HCT116 (cell line): ENCODE measurements around the gene PDE4D. TPM values are rescaled to one million over a fixed set of nuclear protein-coding genes. Genes with fewer than 3 reads are reported as not detected.

Experiments
- ATAC-seq: fragments of 200-7000 bp; cut with Tn5 transposase; 2 replicates; pipeline ENCODE4 v1.9.1; 2020; ENCODE audit warnings: mild to moderate bottlenecking, moderate library complexity
- BruUV-seq: library from RNA; stranded (reverse); fragments of 400-500 nt; replicated peaks from 2 replicates; lab custom pipeline; 2021; lab: Mats Ljungman, UMichigan
- CTCF ChIA-PET: fragments of 300-600 bp; sonication (Branson Sonifier 250); formaldehyde crosslinking; loops from one replicate; lab custom pipeline; 2021; ENCODE audit warnings: antibody characterized with exemption; lab: Charles Lee
- POLR2A ChIA-PET: fragments of 300-600, 350-600 bp; sonication (Branson Sonifier 250); formaldehyde crosslinking; loops from one replicate; lab custom pipeline; 2021; ENCODE audit warnings: antibody characterized with exemption; lab: Charles Lee
- RAD21 ChIA-PET, 2 experiments: fragments of 300-600 bp; sonication (Branson Sonifier 250); formaldehyde crosslinking; loops; one replicate each; lab custom pipeline; 2023; ENCODE audit warnings: low total read pairs in 2 of 2; ENCODE audit not compliant: uncharacterized antibody in 2 of 2, unreplicated experiment in 2 of 2, low non-redundant PET in 1 of 2; lab: Charles Lee
- DNase-seq: peaks from one replicate; pipeline ENCODE4 v3.0.0-alpha.2; 2010; ENCODE audit warnings: low read depth, low spot score
- H2AFZ ChIP-seq: fragments of 200-600 bp; shearing (Covaris generic), sonication (generic); 2 replicates; pipeline ENCODE4 v1.6.1; 2017; ENCODE audit warnings: low read depth, mixed run types, mixed read lengths, antibody characterized with exemption, low read length; ENCODE audit not compliant: poor library complexity, severe bottlenecking
- H3K27ac ChIP-seq: 2 replicates; pipeline ENCODE4 v1.5.1; 2012; ENCODE audit warnings: low read depth, low read length
- H3K27me3 ChIP-seq: fragments of 200-600 bp; sonication (generic); 2 replicates; pipeline ENCODE4 v1.6.1; 2016; ENCODE audit warnings: mixed run types, low read length, mixed read lengths; ENCODE audit not compliant: insufficient read depth
- H3K36me3 ChIP-seq, 2 experiments: fragments of 200-500 bp in 1 of 2; fragments of 200-600 bp in 1 of 2; sonication (Bioruptor generic) in 1 of 2; sonication (generic) in 1 of 2; 2 replicates each; pipeline versions ENCODE4 v1.5.1 to v1.6.1; 2014 to 2016; ENCODE audit warnings: low read length in 2 of 2, inconsistent platforms in 1 of 2, mixed read lengths in 1 of 2, mixed run types in 1 of 2; ENCODE audit not compliant: insufficient read depth in 2 of 2, control insufficient read depth in 1 of 2
- H3K4me1 ChIP-seq, 2 experiments: fragments of 200-600 bp in 1 of 2; sonication (generic) in 1 of 2; 2 replicates each; pipeline versions ENCODE4 v1.5.1 to v1.6.1; 2012 to 2017; ENCODE audit warnings: low read length in 2 of 2, inconsistent platforms in 1 of 2, mild to moderate bottlenecking in 1 of 2, mixed read lengths in 1 of 2, mixed run types in 1 of 2, moderate library complexity in 1 of 2; ENCODE audit not compliant: insufficient read depth in 2 of 2, control insufficient read depth in 1 of 2
- H3K4me2 ChIP-seq: fragments of 200-600 bp; sonication (generic); 2 replicates; pipeline ENCODE4 v1.6.1; 2017; ENCODE audit warnings: mixed run types, low read length, mixed read lengths
- H3K4me3 ChIP-seq, 2 experiments: fragments of 200-600 bp in 1 of 2; sonication (generic) in 1 of 2; replicated peaks in 1 of 2; 2 replicates each; pipeline ENCODE4 v1.5.1; 2011 to 2016; ENCODE audit warnings: low read length in 2 of 2, control low read depth in 1 of 2, low read depth in 1 of 2, mild to moderate bottlenecking in 1 of 2, mixed read lengths in 1 of 2, mixed run types in 1 of 2
- H3K79me2 ChIP-seq: fragments of 200-600 bp; sonication (generic); 2 replicates; pipeline ENCODE4 v1.6.1; 2017; ENCODE audit warnings: mild to moderate bottlenecking, mixed run types, low read length, moderate library complexity, mixed read lengths; ENCODE audit not compliant: insufficient read depth
- H3K9ac ChIP-seq: fragments of 200-600 bp; sonication (generic); 2 replicates; pipeline ENCODE4 v1.6.1; 2016; ENCODE audit warnings: low read length, mixed read lengths
- H3K9me2 ChIP-seq: fragments of 200-600 bp; sonication (generic), shearing (Covaris generic); 2 replicates; pipeline ENCODE4 v1.6.1; 2017; ENCODE audit warnings: mixed run types, mild to moderate bottlenecking, moderate library complexity; ENCODE audit not compliant: insufficient read depth
- H3K9me3 ChIP-seq, 2 experiments: fragments of 200-500 bp in 1 of 2; fragments of 200-600 bp in 1 of 2; sonication (Bioruptor generic) in 1 of 2; sonication (generic) in 1 of 2; 2 replicates each; pipeline ENCODE4 v1.6.1; 2014 to 2017; ENCODE audit warnings: low read length in 2 of 2, mixed read lengths in 2 of 2, inconsistent platforms in 1 of 2, low read depth in 1 of 2, mild to moderate bottlenecking in 1 of 2, mixed run types in 1 of 2, moderate library complexity in 1 of 2; ENCODE audit not compliant: control insufficient read depth in 1 of 2, insufficient read depth in 1 of 2
- H4K20me1 ChIP-seq: fragments of 200-600 bp; sonication (generic), shearing (Covaris generic); 2 replicates; pipeline ENCODE4 v1.6.1; 2017; ENCODE audit warnings: mixed run types, mild to moderate bottlenecking, moderate library complexity; ENCODE audit not compliant: insufficient read depth
- CEBPB ChIP-seq: IDR thresholded peaks from 2 replicates; pipeline ENCODE4 v1.6.1; 2012; ENCODE audit warnings: low read depth
- CTCF ChIP-seq, 3 experiments: fragments of 200-600 bp in 1 of 3; sonication (generic) in 1 of 3; IDR thresholded peaks in 2 of 3; conservative IDR thresholded peaks in 1 of 3; 2 replicates each; pipeline ENCODE4 v1.5.1; 2012 to 2017; ENCODE audit warnings: low read depth in 2 of 3, low read length in 2 of 3, antibody characterized with exemption in 1 of 3, borderline replicate concordance in 1 of 3, control low read depth in 1 of 3, mild to moderate bottlenecking in 1 of 3, mixed read lengths in 1 of 3, mixed run types in 1 of 3, moderate library complexity in 1 of 3; ENCODE audit not compliant: insufficient read depth in 1 of 3
- EGR1 ChIP-seq: IDR thresholded peaks from 2 replicates; pipeline ENCODE4 v1.6.1; 2012; ENCODE audit warnings: low read depth
- ELF1 ChIP-seq: IDR thresholded peaks from 2 replicates; pipeline ENCODE4 v1.6.1; 2012; ENCODE audit warnings: low read depth, borderline replicate concordance
- EZH2 ChIP-seq: fragments of 200-600 bp; sonication (generic); IDR thresholded peaks from 2 replicates; pipeline ENCODE4 v1.6.1; 2017; ENCODE audit warnings: antibody characterized with exemption, mixed run types
- FOSL1 ChIP-seq: IDR thresholded peaks from 2 replicates; pipeline ENCODE4 v1.6.1; 2012; ENCODE audit warnings: low read depth
- MAX ChIP-seq: IDR thresholded peaks from 2 replicates; pipeline ENCODE4 v1.6.1; 2012
- POLR2A ChIP-seq: IDR thresholded peaks from 2 replicates; pipeline ENCODE4 v1.7.0; 2011; ENCODE audit warnings: borderline replicate concordance; ENCODE audit not compliant: insufficient read depth, insufficient read length; ENCODE audit errors: extremely low read depth
- POLR2AphosphoS5 ChIP-seq: IDR thresholded peaks from 2 replicates; pipeline ENCODE4 v1.6.1; 2011; ENCODE audit warnings: mild to moderate bottlenecking, low read depth, low read length, moderate library complexity
- RAD21 ChIP-seq: IDR thresholded peaks from 2 replicates; pipeline ENCODE4 v1.6.1; 2012; ENCODE audit warnings: low read depth, mild to moderate bottlenecking
- SIN3A ChIP-seq: IDR thresholded peaks from 2 replicates; pipeline ENCODE4 v1.6.1; 2012; ENCODE audit warnings: low read depth
- SRF ChIP-seq: IDR thresholded peaks from 2 replicates; pipeline ENCODE4 v1.6.1; 2012; ENCODE audit warnings: low read depth
- TCF7L2 ChIP-seq: IDR thresholded peaks from 2 replicates; pipeline ENCODE4 v1.7.0; 2011; ENCODE audit warnings: borderline replicate concordance, inconsistent platforms; ENCODE audit not compliant: insufficient read depth, insufficient read length; ENCODE audit errors: extremely low read depth
- YY1 ChIP-seq: IDR thresholded peaks from 2 replicates; pipeline ENCODE4 v1.6.1; 2011; ENCODE audit warnings: low read length, low read depth, moderate library complexity, mild to moderate bottlenecking; ENCODE audit not compliant: insufficient replicate concordance; ENCODE audit errors: extremely low read depth
- ZFX ChIP-seq: fragments of 450-650 bp; IDR thresholded peaks from 2 replicates; pipeline ENCODE4 v1.6.1; 2017
- ZNF274 ChIP-seq: fragments of 200-500 bp; sonication (Bioruptor generic); IDR thresholded peaks from 2 replicates; pipeline ENCODE4 v1.6.1; 2014; ENCODE audit warnings: mild to moderate bottlenecking, low read depth, low read length, inconsistent platforms
- intact Hi-C: fragments of 100-400 bp; cut with micrococcal nuclease; formaldehyde crosslinking; loops from 2 replicates; pipeline ENCODE4 v1.10.0; 2022
- total RNA-seq: library from RNA; stranded (reverse); gene quantifications from one replicate; pipeline ENCODE4 v1.2.1, GENCODE V29; 2021; ENCODE audit not compliant: unreplicated experiment
- TF ChIP-seq, protein P1 (sequence below): IDR thresholded peaks from 2 replicates; pipeline ENCODE4 v1.6.1; 2012
- TF ChIP-seq, protein P2 (sequence below): IDR thresholded peaks from 2 replicates; pipeline ENCODE4 v1.6.1; 2011; ENCODE audit warnings: mild to moderate bottlenecking, low read length, moderate library complexity; ENCODE audit not compliant: insufficient replicate concordance; ENCODE audit errors: extremely low read depth
- TF ChIP-seq, protein P3 (sequence below): IDR thresholded peaks from 2 replicates; pipeline ENCODE4 v1.6.1; 2012; ENCODE audit warnings: low read depth

Gene PDE4D
- total RNA-seq, 1 experiment from 2014 or later = 1.1 TPM

DNA sequence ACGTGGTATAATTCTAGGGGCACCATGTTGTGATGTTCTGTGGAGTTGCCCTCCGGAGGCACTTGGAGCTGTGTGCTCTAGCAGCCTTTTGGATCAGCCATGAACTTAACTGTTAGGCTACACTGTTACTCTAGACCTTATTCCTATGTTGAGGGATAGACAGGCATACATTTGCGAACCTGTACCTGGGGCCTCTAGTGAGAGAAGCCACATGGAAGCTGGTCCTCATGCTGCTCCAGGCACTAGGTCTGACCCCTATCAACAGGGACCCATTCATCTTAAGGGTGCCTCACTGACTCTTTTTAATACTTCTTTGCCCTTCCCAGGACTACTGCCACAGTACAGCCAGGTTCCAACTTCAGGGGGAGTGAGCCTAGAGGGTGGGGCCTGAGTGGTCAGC is 715.9 kb downstream of the PDE4D start:
- RAD21 ChIA-PET = no interaction called here
- Histone ChIP-seq H3K4me3 (no peak overlapping the region), H3K4me2 (no peak overlapping the region), H3K9me3 (no peaks in the 10 kb centered on the region), H4K20me1 (no peaks in the 10 kb centered on the region; the same call in 1 of the 2 replicates), H3K9me2 (no peaks in the 10 kb centered on the region), H2AFZ (no peak overlapping the region), H3K79me2 (no peaks in the 10 kb centered on the region), H3K4me1 (no peaks in the 10 kb centered on the region), H3K36me3 (no peaks in the 10 kb centered on the region), H3K27me3 (peaks cover 12% of the 10 kb centered on the region), H3K9ac (no peak overlapping the region), H3K27ac (no peak overlapping the region)
- POLR2A ChIA-PET = no interaction called here
- intact Hi-C loops = no loop called here
- ATAC-seq = no peak
- no peak for DNase-seq
- BruUV-seq = no TSS peak
- CTCF ChIA-PET = no interaction called here
- TF ChIP-seq POLR2AphosphoS5 = no peak
- TF ChIP-seq, protein P1, sequence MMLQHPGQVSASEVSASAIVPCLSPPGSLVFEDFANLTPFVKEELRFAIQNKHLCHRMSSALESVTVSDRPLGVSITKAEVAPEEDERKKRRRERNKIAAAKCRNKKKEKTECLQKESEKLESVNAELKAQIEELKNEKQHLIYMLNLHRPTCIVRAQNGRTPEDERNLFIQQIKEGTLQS = no peak
- TF ChIP-seq POLR2A = no peak
- TF ChIP-seq SIN3A = no peak
- TF ChIP-seq RAD21 = no peak
- no peak for TF ChIP-seq SRF
- TF ChIP-seq FOSL1 = no peak
- no peak for TF ChIP-seq CEBPB
- TF ChIP-seq EZH2 = no peak
- TF ChIP-seq, protein P2, sequence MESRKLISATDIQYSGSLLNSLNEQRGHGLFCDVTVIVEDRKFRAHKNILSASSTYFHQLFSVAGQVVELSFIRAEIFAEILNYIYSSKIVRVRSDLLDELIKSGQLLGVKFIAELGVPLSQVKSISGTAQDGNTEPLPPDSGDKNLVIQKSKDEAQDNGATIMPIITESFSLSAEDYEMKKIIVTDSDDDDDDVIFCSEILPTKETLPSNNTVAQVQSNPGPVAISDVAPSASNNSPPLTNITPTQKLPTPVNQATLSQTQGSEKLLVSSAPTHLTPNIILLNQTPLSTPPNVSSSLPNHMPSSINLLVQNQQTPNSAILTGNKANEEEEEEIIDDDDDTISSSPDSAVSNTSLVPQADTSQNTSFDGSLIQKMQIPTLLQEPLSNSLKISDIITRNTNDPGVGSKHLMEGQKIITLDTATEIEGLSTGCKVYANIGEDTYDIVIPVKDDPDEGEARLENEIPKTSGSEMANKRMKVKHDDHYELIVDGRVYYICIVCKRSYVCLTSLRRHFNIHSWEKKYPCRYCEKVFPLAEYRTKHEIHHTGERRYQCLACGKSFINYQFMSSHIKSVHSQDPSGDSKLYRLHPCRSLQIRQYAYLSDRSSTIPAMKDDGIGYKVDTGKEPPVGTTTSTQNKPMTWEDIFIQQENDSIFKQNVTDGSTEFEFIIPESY = no peak
- TF ChIP-seq CTCF (IDR thresholded peaks at IDR 0.05 in 2 of 3, conservative IDR thresholded peaks at IDR 0.05 in 1 of 3; ENCODE audit: borderline replicate concordance in 1 of 3, insufficient read depth in 1 of 3, low read depth in 2 of 3, low read length in 2 of 3) = no peak
- TF ChIP-seq, protein P3, sequence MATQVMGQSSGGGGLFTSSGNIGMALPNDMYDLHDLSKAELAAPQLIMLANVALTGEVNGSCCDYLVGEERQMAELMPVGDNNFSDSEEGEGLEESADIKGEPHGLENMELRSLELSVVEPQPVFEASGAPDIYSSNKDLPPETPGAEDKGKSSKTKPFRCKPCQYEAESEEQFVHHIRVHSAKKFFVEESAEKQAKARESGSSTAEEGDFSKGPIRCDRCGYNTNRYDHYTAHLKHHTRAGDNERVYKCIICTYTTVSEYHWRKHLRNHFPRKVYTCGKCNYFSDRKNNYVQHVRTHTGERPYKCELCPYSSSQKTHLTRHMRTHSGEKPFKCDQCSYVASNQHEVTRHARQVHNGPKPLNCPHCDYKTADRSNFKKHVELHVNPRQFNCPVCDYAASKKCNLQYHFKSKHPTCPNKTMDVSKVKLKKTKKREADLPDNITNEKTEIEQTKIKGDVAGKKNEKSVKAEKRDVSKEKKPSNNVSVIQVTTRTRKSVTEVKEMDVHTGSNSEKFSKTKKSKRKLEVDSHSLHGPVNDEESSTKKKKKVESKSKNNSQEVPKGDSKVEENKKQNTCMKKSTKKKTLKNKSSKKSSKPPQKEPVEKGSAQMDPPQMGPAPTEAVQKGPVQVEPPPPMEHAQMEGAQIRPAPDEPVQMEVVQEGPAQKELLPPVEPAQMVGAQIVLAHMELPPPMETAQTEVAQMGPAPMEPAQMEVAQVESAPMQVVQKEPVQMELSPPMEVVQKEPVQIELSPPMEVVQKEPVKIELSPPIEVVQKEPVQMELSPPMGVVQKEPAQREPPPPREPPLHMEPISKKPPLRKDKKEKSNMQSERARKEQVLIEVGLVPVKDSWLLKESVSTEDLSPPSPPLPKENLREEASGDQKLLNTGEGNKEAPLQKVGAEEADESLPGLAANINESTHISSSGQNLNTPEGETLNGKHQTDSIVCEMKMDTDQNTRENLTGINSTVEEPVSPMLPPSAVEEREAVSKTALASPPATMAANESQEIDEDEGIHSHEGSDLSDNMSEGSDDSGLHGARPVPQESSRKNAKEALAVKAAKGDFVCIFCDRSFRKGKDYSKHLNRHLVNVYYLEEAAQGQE = no peak
- TF ChIP-seq EGR1 = no peak
- no peak for TF ChIP-seq MAX
- TF ChIP-seq YY1 = no peak
- no peak for TF ChIP-seq ZNF274
- no peak for TF ChIP-seq ELF1
- no peak for TF ChIP-seq TCF7L2
- TF ChIP-seq ZFX = no peak
